Keratinocyte (primary cell): Measurements from ENCODE around the gene RBM26. TPM values are rescaled to one million over a fixed set of nuclear protein-coding genes. Genes with fewer than 3 reads are reported as not detected.

Experiments
- DNase-seq: peaks from one replicate; pipeline ENCODE4 v3.0.0-alpha.2; 2011; ENCODE audit warnings: low read depth, missing footprints, low spot score
- FAIRE-seq: peaks from 2 replicates; lab custom pipeline; 2011; peaks lifted over from hg19 to GRCh38; lab: Jason Lieb, UNC
- H2AFZ ChIP-seq: 2 replicates; pipeline ENCODE4 v1.6.0; 2012; ENCODE audit warnings: low read length, control low read depth, inconsistent platforms; ENCODE audit not compliant: control insufficient read depth
- H3K27ac ChIP-seq: 2 replicates; pipeline ENCODE4 v1.5.1; 2011; ENCODE audit warnings: low read length; ENCODE audit not compliant: control insufficient read depth, insufficient read depth
- H3K27me3 ChIP-seq: 3 replicates; pipeline ENCODE4 v1.6.0; 2011; ENCODE audit warnings: low read length; ENCODE audit not compliant: control insufficient read depth, insufficient read depth; ENCODE audit errors: extremely low read depth
- H3K36me3 ChIP-seq, 2 experiments: 2 replicates in 1 of 2; 3 replicates in 1 of 2; pipeline ENCODE4 v1.5.1; 2011; ENCODE audit warnings: low read length in 2 of 2, mild to moderate bottlenecking in 1 of 2; ENCODE audit not compliant: control insufficient read depth in 2 of 2, insufficient read depth in 2 of 2; ENCODE audit errors: extremely low read depth in 1 of 2
- H3K4me1 ChIP-seq: 3 replicates; pipeline ENCODE4 v1.5.1; 2011; ENCODE audit warnings: low read length; ENCODE audit not compliant: control insufficient read depth, insufficient read depth; ENCODE audit errors: extremely low read depth
- H3K4me2 ChIP-seq: 3 replicates; pipeline ENCODE4 v1.6.0; 2011; ENCODE audit warnings: low read depth, low read length; ENCODE audit not compliant: control insufficient read depth, insufficient read depth; ENCODE audit errors: extremely low read depth
- H3K4me3 ChIP-seq, 3 experiments: fragments of 200-600 bp in 1 of 3; sonication (generic) in 1 of 3; 2 replicates in 2 of 3; 3 replicates in 1 of 3; pipeline ENCODE4 v1.5.1; 2011 to 2016; ENCODE audit warnings: low read length in 3 of 3, mild to moderate bottlenecking in 3 of 3, control low read depth in 2 of 3, inconsistent platforms in 1 of 3, low read depth in 1 of 3, mixed read lengths in 1 of 3, mixed run types in 1 of 3, moderate library complexity in 1 of 3; ENCODE audit not compliant: control insufficient read depth in 2 of 3, insufficient read depth in 2 of 3; ENCODE audit errors: extremely low read depth in 1 of 3
- H3K79me2 ChIP-seq: 2 replicates; pipeline ENCODE4 v1.6.0; 2012; ENCODE audit warnings: low read length; ENCODE audit not compliant: control insufficient read depth, insufficient read depth
- H3K9ac ChIP-seq: 3 replicates; pipeline ENCODE4 v1.6.0; 2011; ENCODE audit warnings: low read length; ENCODE audit not compliant: control insufficient read depth, insufficient read depth; ENCODE audit errors: extremely low read depth
- H3K9me1 ChIP-seq: 3 replicates; pipeline ENCODE4 v1.6.0; 2011; ENCODE audit warnings: low read length; ENCODE audit not compliant: control insufficient read depth, insufficient read depth; ENCODE audit errors: extremely low read depth
- H3K9me3 ChIP-seq: 2 replicates; pipeline ENCODE4 v1.5.1; 2012; ENCODE audit warnings: low read depth, low read length; ENCODE audit not compliant: control insufficient read depth
- H4K20me1 ChIP-seq: 3 replicates; pipeline ENCODE4 v1.6.0; 2011; ENCODE audit warnings: low read length; ENCODE audit not compliant: control insufficient read depth, insufficient read depth; ENCODE audit errors: extremely low read depth
- EZH2 ChIP-seq: IDR thresholded peaks from one replicate; pipeline ENCODE4 v1.6.1; 2012; ENCODE audit warnings: inconsistent platforms, mild to moderate bottlenecking, low read length, moderate library complexity
- dilution Hi-C: fragments of 300-500 bp; cut with MboI; formaldehyde crosslinking; loops from one replicate; pipeline ENCODE4 v1.7.0; 2020; ENCODE audit warnings: low sequenced_read_pairs; ENCODE audit not compliant: extremely low pct_ligation_motif_present
- polyA plus RNA-seq, 5 experiments: library from polyadenylated mRNA; depleted of rRNA in 3 of 5; stranded (reverse) in 3 of 5; stranded (forward) in 1 of 5; unstranded in 1 of 5; fragments of >200 nt; gene quantifications; 1 replicate in 1 of 5; 2 replicates in 3 of 5; 3 replicates in 1 of 5; pipeline versions ENCODE4 v1.2.1 to v1.2.3, GENCODE V29; 2011 to 2012; ENCODE audit warnings: missing spikeins in 2 of 5, low read depth in 1 of 5, low replicate concordance in 1 of 5
- TF ChIP-seq, protein P1 (sequence below), 3 experiments: IDR thresholded peaks in 1 of 3; conservative IDR thresholded peaks in 1 of 3; optimal IDR thresholded peaks in 1 of 3; 2 replicates in 2 of 3; 3 replicates in 1 of 3; pipeline versions ENCODE3 to v1.5.1; 2011; ENCODE audit warnings: low read length in 3 of 3, mild to moderate bottlenecking in 3 of 3, moderate library complexity in 2 of 3, control low read depth in 1 of 3, inconsistent platforms in 1 of 3; ENCODE audit not compliant: insufficient read depth in 2 of 3; ENCODE audit errors: extremely low read depth in 1 of 3

Gene RBM26
- polyA plus RNA-seq, 1 donor (not counting 4 experiments of a cell fraction or from before 2014, with no cell fraction given) = 28.4 TPM

DNA sequence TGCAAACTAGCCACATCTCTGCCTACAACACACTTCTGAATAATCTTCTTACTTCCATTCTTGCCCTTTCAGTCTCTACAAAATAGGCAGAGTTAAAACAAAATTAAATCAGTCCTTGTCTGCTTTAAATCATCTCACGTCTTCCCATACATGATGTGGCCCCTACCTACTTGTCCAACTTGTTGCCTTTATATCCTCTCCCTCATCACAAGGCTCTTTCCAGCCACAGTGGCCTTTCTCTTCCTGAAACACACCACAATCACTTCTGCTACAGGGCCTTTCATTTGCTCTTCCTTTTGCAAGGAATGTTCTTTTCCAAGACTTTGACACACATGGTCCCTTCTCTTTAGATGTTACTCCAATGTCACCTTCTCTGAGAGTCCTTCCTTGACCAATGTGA, 1.7 kb downstream of the RBM26 start:
- Histone ChIP-seq H4K20me1 (no peaks in the 10 kb centered on the region), H3K27ac (peak overlapping the region; percentile 95), H2AFZ (no peak overlapping the region), H3K4me2 (peak overlapping the region; percentile 86), H3K79me2 (peaks cover 78% of the 10 kb centered on the region), H3K9me3 (no peaks in the 10 kb centered on the region), H3K9ac (peak overlapping the region; percentile 95), H3K27me3 (no peaks in the 10 kb centered on the region), H3K4me3 (peak overlapping the region; percentile 88 to 94 (median 92)), H3K9me1 (no peaks in the 10 kb centered on the region), H3K4me1 (peaks cover 28% of the 10 kb centered on the region), H3K36me3 (no peaks in the 10 kb centered on the region)
- DNase-seq = no peak
- no peak for FAIRE-seq
- dilution Hi-C loops = no loop called here
- TF ChIP-seq EZH2 = no peak
- TF ChIP-seq, protein P1, sequence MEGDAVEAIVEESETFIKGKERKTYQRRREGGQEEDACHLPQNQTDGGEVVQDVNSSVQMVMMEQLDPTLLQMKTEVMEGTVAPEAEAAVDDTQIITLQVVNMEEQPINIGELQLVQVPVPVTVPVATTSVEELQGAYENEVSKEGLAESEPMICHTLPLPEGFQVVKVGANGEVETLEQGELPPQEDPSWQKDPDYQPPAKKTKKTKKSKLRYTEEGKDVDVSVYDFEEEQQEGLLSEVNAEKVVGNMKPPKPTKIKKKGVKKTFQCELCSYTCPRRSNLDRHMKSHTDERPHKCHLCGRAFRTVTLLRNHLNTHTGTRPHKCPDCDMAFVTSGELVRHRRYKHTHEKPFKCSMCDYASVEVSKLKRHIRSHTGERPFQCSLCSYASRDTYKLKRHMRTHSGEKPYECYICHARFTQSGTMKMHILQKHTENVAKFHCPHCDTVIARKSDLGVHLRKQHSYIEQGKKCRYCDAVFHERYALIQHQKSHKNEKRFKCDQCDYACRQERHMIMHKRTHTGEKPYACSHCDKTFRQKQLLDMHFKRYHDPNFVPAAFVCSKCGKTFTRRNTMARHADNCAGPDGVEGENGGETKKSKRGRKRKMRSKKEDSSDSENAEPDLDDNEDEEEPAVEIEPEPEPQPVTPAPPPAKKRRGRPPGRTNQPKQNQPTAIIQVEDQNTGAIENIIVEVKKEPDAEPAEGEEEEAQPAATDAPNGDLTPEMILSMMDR (optimal IDR thresholded peaks at IDR 0.05 in 1 of 3, IDR thresholded peaks at IDR 0.05 in 1 of 3, conservative IDR thresholded peaks at IDR 0.05 in 1 of 3; ENCODE audit: extremely low read depth in 1 of 3, insufficient read depth in 2 of 3, low read length in 3 of 3) = no peak

DNA sequence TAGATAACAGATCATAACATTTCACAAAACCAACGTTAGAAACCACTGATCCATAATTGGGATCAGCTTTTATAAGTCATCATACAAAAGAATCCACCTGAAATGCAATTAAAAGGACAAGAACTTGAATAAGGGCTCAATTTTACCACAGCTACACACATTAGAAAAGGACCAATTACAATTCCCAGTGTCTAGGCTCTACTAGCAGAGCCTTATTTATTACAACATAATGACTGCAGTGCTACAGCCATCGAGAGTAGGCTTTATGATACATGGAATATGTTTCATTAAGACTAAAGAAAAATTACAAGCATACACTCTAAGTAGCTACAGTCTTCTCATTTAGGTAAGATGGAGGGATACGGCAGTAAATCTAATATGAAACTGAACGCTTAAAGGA, 2.9 kb downstream of the RBM26 start:
- FAIRE-seq = no peak
- TF ChIP-seq, protein P1 (optimal IDR thresholded peaks at IDR 0.05 in 1 of 3, IDR thresholded peaks at IDR 0.05 in 1 of 3, conservative IDR thresholded peaks at IDR 0.05 in 1 of 3; ENCODE audit: extremely low read depth in 1 of 3, insufficient read depth in 2 of 3, low read length in 3 of 3) = no peak
- TF ChIP-seq EZH2 = no peak
- Histone ChIP-seq H2AFZ (no peak overlapping the region), H3K9ac (no peak overlapping the region), H4K20me1 (no peaks in the 10 kb centered on the region), H3K27ac (peak overlapping the region; percentile 25), H3K4me2 (peak overlapping the region; percentile 86), H3K27me3 (no peaks in the 10 kb centered on the region), H3K79me2 (peaks cover 84% of the 10 kb centered on the region), H3K9me3 (no peaks in the 10 kb centered on the region), H3K4me1 (peaks cover 26% of the 10 kb centered on the region), H3K9me1 (no peaks in the 10 kb centered on the region), H3K36me3 (no peaks in the 10 kb centered on the region), H3K4me3 (peak overlapping the region in 2 of 3 experiments; percentile 6 to 11)
- no peak for DNase-seq
- dilution Hi-C loops = no loop called here
